SK-N-MC (cell line): ENCODE measurements around the gene SLC2A11.
"Not testable (repeated sequence)": the region's sequence is repeated elsewhere in the genome, so short reads cannot be mapped to it uniquely, and the experiment has no call there.

Source experiments
- EZH2 ChIP-seq: fragments of 200-600 bp; sonication (generic); IDR thresholded peaks from one replicate; pipeline ENCODE4 v1.6.1; 2017; ENCODE audit warnings: antibody characterized with exemption
- FOXP2 ChIP-seq: optimal IDR thresholded peaks from 2 replicates; pipeline ENCODE3; 2011; ENCODE audit warnings: mild to moderate bottlenecking, moderate library complexity; ENCODE audit not compliant: insufficient read depth; ENCODE audit errors: extremely low read length, control extremely low read depth
- POLR2AphosphoS5 ChIP-seq: IDR thresholded peaks from 2 replicates; pipeline ENCODE4 v1.6.1; 2012; ENCODE audit warnings: mild to moderate bottlenecking, low read depth, low read length, borderline replicate concordance

DNA sequence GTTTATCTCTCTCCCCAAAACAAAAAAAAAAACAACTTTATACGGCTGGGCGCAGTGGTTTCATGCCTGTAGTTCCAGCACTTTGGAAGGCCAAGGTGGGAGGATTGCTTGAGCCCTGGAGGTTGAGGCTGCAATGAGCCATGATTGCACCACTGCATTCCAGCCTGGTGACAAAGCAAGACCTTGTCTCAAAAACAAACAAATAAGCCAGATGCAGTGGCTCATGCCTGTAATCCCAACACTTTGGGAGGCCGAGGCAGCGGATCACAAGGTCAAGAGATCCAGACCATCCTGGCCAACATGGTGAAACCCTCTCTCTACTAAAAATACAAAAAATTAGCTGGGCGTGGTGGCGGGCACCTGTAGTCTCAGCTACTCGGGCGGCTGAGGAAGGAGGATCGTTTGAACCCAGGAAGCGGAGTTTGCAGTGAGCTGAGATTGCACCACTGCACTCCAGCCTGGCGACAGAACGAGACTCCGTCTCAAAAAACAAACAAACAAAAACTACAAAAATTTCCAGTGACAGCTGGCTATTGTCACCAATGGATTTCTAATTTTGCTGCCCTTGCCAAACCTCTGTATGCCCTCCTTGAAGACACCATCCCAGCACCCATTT lies 64.0 kb downstream of the SLC2A11 start:
- not testable (repeated sequence) for TF ChIP-seq EZH2, POLR2AphosphoS5, FOXP2
